ENCODE results near the gene ARHGAP1.

GRCh38 chr11:46705070-46705688 lies 4.8 kb upstream of the ARHGAP1 start:
- TF ChIP-seq, protein P1, sequence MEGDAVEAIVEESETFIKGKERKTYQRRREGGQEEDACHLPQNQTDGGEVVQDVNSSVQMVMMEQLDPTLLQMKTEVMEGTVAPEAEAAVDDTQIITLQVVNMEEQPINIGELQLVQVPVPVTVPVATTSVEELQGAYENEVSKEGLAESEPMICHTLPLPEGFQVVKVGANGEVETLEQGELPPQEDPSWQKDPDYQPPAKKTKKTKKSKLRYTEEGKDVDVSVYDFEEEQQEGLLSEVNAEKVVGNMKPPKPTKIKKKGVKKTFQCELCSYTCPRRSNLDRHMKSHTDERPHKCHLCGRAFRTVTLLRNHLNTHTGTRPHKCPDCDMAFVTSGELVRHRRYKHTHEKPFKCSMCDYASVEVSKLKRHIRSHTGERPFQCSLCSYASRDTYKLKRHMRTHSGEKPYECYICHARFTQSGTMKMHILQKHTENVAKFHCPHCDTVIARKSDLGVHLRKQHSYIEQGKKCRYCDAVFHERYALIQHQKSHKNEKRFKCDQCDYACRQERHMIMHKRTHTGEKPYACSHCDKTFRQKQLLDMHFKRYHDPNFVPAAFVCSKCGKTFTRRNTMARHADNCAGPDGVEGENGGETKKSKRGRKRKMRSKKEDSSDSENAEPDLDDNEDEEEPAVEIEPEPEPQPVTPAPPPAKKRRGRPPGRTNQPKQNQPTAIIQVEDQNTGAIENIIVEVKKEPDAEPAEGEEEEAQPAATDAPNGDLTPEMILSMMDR (IDR thresholded peaks at IDR 0.05), result no peak
- TF ChIP-seq POLR2A (IDR thresholded peaks at IDR 0.05; ENCODE audit: low read length) (no peak), RFX5 (IDR thresholded peaks at IDR 0.05) (no peak), REST (IDR thresholded peaks at IDR 0.05) (no peak), RAD21 (conservative IDR thresholded peaks at IDR 0.05 in 1 of 2, IDR thresholded peaks at IDR 0.05 in 1 of 2) (no peak)
